ENCODE results near the gene ABCA6. TPM values are rescaled to one million over a fixed set of nuclear protein-coding genes. Genes with fewer than 3 reads are reported as not detected.
A peak's percentile ranks its signal among the peaks of the same experiment; 100 is the strongest.

Gene ABCA6
- total RNA-seq, 1 donor from 2014 or later = 36.3 TPM

DNA sequence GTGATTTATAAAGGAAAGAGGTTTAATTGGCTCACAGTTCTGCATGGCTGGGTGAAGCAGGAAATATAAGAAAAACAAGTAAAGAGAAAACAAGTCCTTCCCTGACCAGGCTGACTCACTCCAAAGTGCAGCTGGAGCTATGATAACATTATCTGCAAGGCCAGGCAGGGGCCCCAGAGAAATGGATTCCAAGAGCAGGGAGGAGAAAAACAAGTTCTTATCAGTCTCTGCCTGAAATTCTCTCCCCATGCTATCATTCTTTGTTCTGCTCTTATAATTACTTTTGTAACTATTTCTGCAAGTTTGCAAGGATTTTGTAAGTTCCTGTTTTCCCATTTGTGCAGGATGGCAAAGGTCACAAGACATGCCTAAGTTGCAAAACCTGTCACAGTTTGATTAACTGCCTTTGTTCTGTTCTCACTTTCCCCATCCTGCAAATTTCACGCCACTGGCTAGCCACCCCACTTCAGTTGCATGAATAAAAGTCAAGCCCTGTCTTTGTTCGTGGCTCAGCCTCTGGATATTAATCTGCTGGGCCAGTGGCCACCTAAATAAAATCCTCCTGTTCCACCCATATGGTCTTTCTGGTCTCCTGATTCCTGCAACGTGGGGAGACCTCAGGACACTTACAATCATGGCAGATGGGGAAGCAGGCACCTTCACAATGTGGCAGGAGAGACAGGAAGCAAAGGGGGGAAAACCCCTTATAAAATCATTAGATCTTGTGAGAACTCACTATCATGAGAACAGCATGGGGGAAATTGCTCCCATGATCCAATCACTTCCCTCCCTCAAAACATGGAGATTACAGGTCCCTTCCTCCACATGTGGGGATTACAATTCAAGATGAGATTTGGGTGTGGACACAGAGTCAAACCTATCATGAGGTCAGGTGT is 94.1 kb downstream of the ABCA6 start:
- peak overlapping the region; percentile 55 for H3K27ac ChIP-seq
- no peak for TF ChIP-seq CTCF (IDR thresholded peaks at IDR 0.05)
- intact Hi-C loops (cut with DNase I) = no loop called here

GRCh38 chr17:69046121-69046807 is 95.4 kb downstream of the ABCA6 start:
- Histone ChIP-seq H3K27ac (no peak overlapping the region), H3K4me3 (no peak overlapping the region), H3K9me3 (no peaks in the 10 kb centered on the region), H3K36me3 (no peaks in the 10 kb centered on the region), H3K27me3 (no peaks in the 10 kb centered on the region), H3K4me1 (peaks cover 8% of the 10 kb centered on the region)
- DNase-seq = no peak
- no peak for ATAC-seq
- intact Hi-C loops (cut with DNase I) = no loop called here
- TF ChIP-seq CTCF (IDR thresholded peaks at IDR 0.05) = no peak

More for the DNA sequence above, 94.1 kb downstream of the ABCA6 start:
- no peaks in the 10 kb centered on the region for H3K9me3 ChIP-seq
- ATAC-seq (peak; percentile 67), DNase-seq (no peak)
- H3K4me1 ChIP-seq = peaks cover 8% of the 10 kb centered on the region
- no peak overlapping the region for H3K4me3 ChIP-seq
- no peaks in the 10 kb centered on the region for H3K36me3 ChIP-seq
- H3K27me3 ChIP-seq = no peaks in the 10 kb centered on the region

DNA sequence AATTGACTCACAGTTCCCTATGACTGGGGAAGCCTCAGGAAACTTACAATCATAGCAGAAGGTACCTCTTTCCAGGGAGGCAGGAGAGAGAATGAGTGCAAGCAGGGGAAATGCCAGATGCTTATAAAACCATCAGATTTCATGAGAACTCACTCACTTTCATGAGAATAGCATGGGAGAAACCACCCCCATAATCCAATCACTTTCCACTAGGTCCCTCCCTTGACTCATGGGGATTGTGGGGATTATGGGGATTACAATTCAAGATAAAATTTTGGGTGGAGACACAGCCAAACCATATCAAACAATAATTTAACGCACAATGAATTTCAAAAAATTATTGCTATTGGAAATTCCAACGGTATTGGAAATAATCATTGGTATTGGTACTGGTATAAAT is 96.0 kb downstream of the ABCA6 start:
- Histone ChIP-seq H3K4me3 (no peak overlapping the region), H3K27me3 (no peaks in the 10 kb centered on the region), H3K4me1 (peaks cover 8% of the 10 kb centered on the region), H3K27ac (no peak overlapping the region), H3K9me3 (no peaks in the 10 kb centered on the region), H3K36me3 (no peaks in the 10 kb centered on the region)
- no peak for TF ChIP-seq CTCF (IDR thresholded peaks at IDR 0.05)
- intact Hi-C loops (cut with DNase I) = no loop called here
- no peak for DNase-seq
- no peak for ATAC-seq

GRCh38 chr17:69044371-69044770 is 97.3 kb downstream of the ABCA6 start:
- Histone ChIP-seq H3K4me3 (no peak overlapping the region), H3K36me3 (no peaks in the 10 kb centered on the region), H3K27ac (no peak overlapping the region), H3K4me1 (peaks cover 8% of the 10 kb centered on the region), H3K27me3 (no peaks in the 10 kb centered on the region), H3K9me3 (no peaks in the 10 kb centered on the region)
- no peak for TF ChIP-seq CTCF (IDR thresholded peaks at IDR 0.05)
- DNase-seq = no peak
- intact Hi-C loops (cut with DNase I) = no loop called here
- no peak for ATAC-seq

GRCh38 chr17:69043098-69043734 is 98.5 kb downstream of the ABCA6 start:
- Histone ChIP-seq H3K27ac (no peak overlapping the region), H3K36me3 (no peaks in the 10 kb centered on the region), H3K4me1 (peaks cover 8% of the 10 kb centered on the region), H3K27me3 (no peaks in the 10 kb centered on the region), H3K9me3 (no peaks in the 10 kb centered on the region), H3K4me3 (no peak overlapping the region)
- TF ChIP-seq CTCF (IDR thresholded peaks at IDR 0.05) = no peak
- DNase-seq (no peak), ATAC-seq (no peak)
- intact Hi-C loops (cut with DNase I) = no loop called here
